B cell (primary cell): ENCODE data around the gene EGFR. TPM values are rescaled to one million over a fixed set of nuclear protein-coding genes. Genes with fewer than 3 reads are reported as not detected.

Experiments
- ATAC-seq: fragments of 200-7000 bp; cut with Tn5 transposase; one replicate; pipeline ENCODE4 v1.10.0; 2021; ENCODE audit warnings: low read depth, mild to moderate bottlenecking, moderate number of reproducible peaks, moderate library complexity
- CTCF ChIA-PET: fragments of 350-600 bp; sonication (Branson Sonifier 250); formaldehyde crosslinking; loops from one replicate; lab custom pipeline; 2021; ENCODE audit warnings: antibody characterized with exemption, inconsistent platforms; lab: Charles Lee
- POLR2A ChIA-PET: fragments of 350-600 bp; sonication (Branson Sonifier 250); formaldehyde crosslinking; loops from one replicate; lab custom pipeline; 2021; ENCODE audit warnings: antibody characterized with exemption; lab: Charles Lee
- DNase-seq: peaks from one replicate; pipeline ENCODE4 v3.0.0; 2013
- H2AFZ ChIP-seq: 2 replicates; pipeline ENCODE4 v1.6.1; 2012; ENCODE audit warnings: mild to moderate bottlenecking, low read depth, low read length; ENCODE audit not compliant: insufficient read depth, poor library complexity, severe bottlenecking
- H3K27ac ChIP-seq, 2 donors: 1 replicate in 1 of 2; 2 replicates in 1 of 2; pipeline ENCODE4 v1.5.1; 2012 to 2013; ENCODE audit warnings: low read length in 2 of 2, mild to moderate bottlenecking in 2 of 2, moderate library complexity in 1 of 2
- H3K27me3 ChIP-seq, 4 experiments: fragments of 200-600 bp in 1 of 4; sonication (generic) in 1 of 4; replicated peaks in 1 of 4; 1 replicate in 2 of 4; 2 replicates in 2 of 4; pipeline versions ENCODE4 v1.6.1 to v1.7.0; 2013 to 2016; ENCODE audit warnings: low read length in 3 of 4, mild to moderate bottlenecking in 2 of 4, mixed read lengths in 1 of 4, moderate library complexity in 1 of 4; ENCODE audit not compliant: insufficient read depth in 4 of 4, control insufficient read depth in 3 of 4; ENCODE audit errors: control extremely low read depth in 1 of 4
- H3K36me3 ChIP-seq, 2 experiments: replicated peaks in 1 of 2; 1 replicate in 1 of 2; 2 replicates in 1 of 2; pipeline versions ENCODE4 v1.6.1 to v1.7.1; 2013; ENCODE audit warnings: low read length in 1 of 2; ENCODE audit not compliant: insufficient read depth in 2 of 2, control insufficient read depth in 1 of 2; ENCODE audit errors: control extremely low read depth in 1 of 2, extremely low read depth in 1 of 2
- H3K4me1 ChIP-seq, 2 donors: fragments of 200-600 bp in 1 of 2; sonication (generic) in 1 of 2; 1 replicate in 1 of 2; 2 replicates in 1 of 2; pipeline versions ENCODE4 v1.5.1 to v1.6.1; 2013 to 2017; ENCODE audit warnings: low read length in 2 of 2; ENCODE audit not compliant: control insufficient read depth in 2 of 2, insufficient read depth in 2 of 2
- H3K4me2 ChIP-seq: replicated peaks from 2 replicates; pipeline ENCODE3; 2012; ENCODE audit warnings: mild to moderate bottlenecking, low read depth, low read length; ENCODE audit not compliant: poor library complexity, severe bottlenecking
- H3K4me3 ChIP-seq, 5 experiments: fragments of 200-600 bp in 1 of 5; sonication (generic) in 1 of 5; 1 replicate in 3 of 5; 2 replicates in 2 of 5; pipeline versions ENCODE4 v1.5.1 to v1.7.0; 2011 to 2016; ENCODE audit warnings: low read length in 4 of 5, mild to moderate bottlenecking in 4 of 5, low read depth in 2 of 5, control low read depth in 1 of 5, moderate library complexity in 1 of 5; ENCODE audit not compliant: insufficient read depth in 1 of 5; ENCODE audit errors: control extremely low read depth in 1 of 5, extremely low read depth in 1 of 5
- H3K79me2 ChIP-seq: fragments of 200-600 bp; sonication (generic); one replicate; pipeline ENCODE4 v1.6.0; 2016; ENCODE audit warnings: low read length; ENCODE audit not compliant: control insufficient read depth, insufficient read depth
- H3K9ac ChIP-seq: fragments of 200-600 bp; sonication (generic); 2 replicates; pipeline ENCODE4 v1.6.1; 2017; ENCODE audit warnings: mild to moderate bottlenecking, low read length, moderate library complexity
- H3K9me3 ChIP-seq, 3 donors: one replicate each; pipeline versions ENCODE4 v1.6.1 to v1.7.1; 2013; ENCODE audit warnings: low read length in 2 of 3; ENCODE audit not compliant: control insufficient read depth in 2 of 3, insufficient read depth in 1 of 3; ENCODE audit errors: control extremely low read depth in 1 of 3
- H4K20me1 ChIP-seq: 2 replicates; pipeline ENCODE4 v1.6.0; 2012; ENCODE audit warnings: mild to moderate bottlenecking, low read length; ENCODE audit not compliant: insufficient read depth, control insufficient read depth, poor library complexity, severe bottlenecking
- H3K27ac Mint-ChIP-seq: one replicate; pipeline ENCODE4 v1.8.0; 2021; ENCODE audit warnings: mixed read lengths
- H3K27me3 Mint-ChIP-seq: one replicate; pipeline ENCODE4 v1.8.0; 2021; ENCODE audit warnings: mixed read lengths
- H3K4me1 Mint-ChIP-seq: one replicate; pipeline ENCODE4 v1.8.0; 2021; ENCODE audit warnings: mixed read lengths
- H3K4me3 Mint-ChIP-seq: one replicate; pipeline ENCODE4 v1.8.0; 2021; ENCODE audit warnings: mixed read lengths
- H3K9me3 Mint-ChIP-seq: one replicate; pipeline ENCODE4 v1.8.0; 2022; ENCODE audit warnings: mixed read lengths; ENCODE audit not compliant: insufficient read depth
- CTCF ChIP-seq: fragments of 200-600 bp; IDR thresholded peaks from one replicate; pipeline ENCODE4 v1.8.0; 2022; ENCODE audit warnings: antibody characterized with exemption, mild to moderate bottlenecking
- EZH2 ChIP-seq: IDR thresholded peaks from 2 replicates; pipeline ENCODE4 v1.6.1; 2012; ENCODE audit warnings: borderline replicate concordance, low read depth, mild to moderate bottlenecking, moderate library complexity, low read length; ENCODE audit not compliant: insufficient read depth, poor library complexity, severe bottlenecking
- WGBS: methylation state at CpG from one replicate; pipeline ENCODE4 v1.1.5; 2013; ENCODE audit warnings: missing lambda C conversion rate; ENCODE audit not compliant: insufficient coverage; 5-methylcytosine and 5-hydroxymethylcytosine counted together
- intact Hi-C: fragments of 100-400 bp; cut with micrococcal nuclease; formaldehyde crosslinking; loops from one replicate; pipeline ENCODE4 v1.10.0; 2022
- polyA plus RNA-seq: library from polyadenylated mRNA; depleted of rRNA; stranded (reverse); fragments of >200 nt; gene quantifications from 2 replicates; pipeline ENCODE4 v1.2.3, GENCODE V29; 2012
- total RNA-seq, 2 donors: library from RNA; stranded (reverse); fragments of 120-200 nt in 1 of 2; gene quantifications; 1 replicate in 1 of 2; 2 replicates in 1 of 2; pipeline versions ENCODE4 v1.2.3 to v1.2.4, GENCODE V29; 2013 to 2022

EGFR gene
- total and polyA plus RNA-seq, 2 donors (not counting 1 experiment from before 2014, with no cell fraction given): not detected

- Histone ChIP-seq H4K20me1 (no peaks in the 10 kb centered on the region), H3K27me3 (no peaks in the 10 kb centered on the region), H2AFZ (no peak overlapping the region), H3K4me2 (no peak overlapping the region), H3K4me1 (no peaks in the 10 kb centered on the region), H3K27ac (no peak overlapping the region), H3K4me3 (no peak overlapping the region), H3K36me3 (no peaks in the 10 kb centered on the region), H3K9me3 (no peaks in the 10 kb centered on the region), H3K79me2 (no peaks in the 10 kb centered on the region), H3K9ac (no peak overlapping the region)
- TF ChIP-seq EZH2 (no peak), CTCF (no peak)
- Mint-ChIP-seq H3K4me1 (no peaks in the 10 kb centered on the region), H3K27me3 (peaks cover 7% of the 10 kb centered on the region), H3K4me3 (no peak overlapping the region), H3K9me3 (no peaks in the 10 kb centered on the region), H3K27ac (no peak overlapping the region)
- ATAC-seq (no peak), DNase-seq (no peak)
- ChIA-PET POLR2A (no interaction called here), CTCF (interaction anchor here (1.7 kb wide), 1 partner anchor 262 kb away, joined by 3 read pairs; no protein-coding TSS in a partner anchor)
- intact Hi-C loops: no loop called here
- no CpG with 5 or more reads among the region's 4 CpGs for WGBS
These were observed 25.8 kb upstream of the EGFR start for GRCh38 chr7:54992871-54993475.

GRCh38 chr7:54995166-54995565 lies 23.7 kb upstream of the EGFR start:
- POLR2A ChIA-PET: no interaction called here
- Histone ChIP-seq H2AFZ (no peak overlapping the region), H4K20me1 (no peaks in the 10 kb centered on the region), H3K36me3 (no peaks in the 10 kb centered on the region), H3K4me1 (no peaks in the 10 kb centered on the region), H3K4me3 (no peak overlapping the region), H3K4me2 (no peak overlapping the region), H3K79me2 (no peaks in the 10 kb centered on the region), H3K9ac (no peak overlapping the region), H3K27me3 (no peaks in the 10 kb centered on the region), H3K9me3 (no peaks in the 10 kb centered on the region), H3K27ac (no peak overlapping the region)
- no peak for DNase-seq
- H3K4me3 Mint-ChIP-seq: no peak overlapping the region
- intact Hi-C loops: no loop called here
- CTCF ChIA-PET: no interaction called here
- ATAC-seq: no peak
- H3K9me3 Mint-ChIP-seq: no peaks in the 10 kb centered on the region
- TF ChIP-seq EZH2: no peak
- TF ChIP-seq CTCF: no peak
- WGBS: 95% methylated on average over 1 of the region's 5 CpGs
- H3K27me3 Mint-ChIP-seq: peaks cover 12% of the 10 kb centered on the region
- no peak overlapping the region for H3K27ac Mint-ChIP-seq
- no peaks in the 10 kb centered on the region for H3K4me1 Mint-ChIP-seq
